Stimulated activated CD8-positive, alpha-beta memory T cell treated with anti-CD3 and anti-CD28 coated beads, Interleukin-12 subunit alpha, Interleukin-12 subunit beta, amount 100 ng/mL, for 24 hours (primary cell): Measurements from ENCODE around the gene STK32B.
"Not testable (repeated sequence)": the region's sequence is repeated elsewhere in the genome, so short reads cannot be mapped to it uniquely, and the experiment has no call there.

Experiments
- DNase-seq: peaks from one replicate; pipeline ENCODE4 v3.0.0-alpha.2; 2020; ENCODE audit errors: extremely low read depth

The STK32B gene

GRCh38 chr4:5160668-5161067 lies 109.4 kb downstream of the STK32B start:
- DNase-seq: no peak

- DNase-seq: no peak
These were observed 111.7 kb downstream of the STK32B start for GRCh38 chr4:5162909-5163508.

- no peak for DNase-seq
These were observed 113.1 kb downstream of the STK32B start for GRCh38 chr4:5164221-5164912.

GRCh38 chr4:5165420-5166369 lies 114.4 kb downstream of the STK32B start:
- no peak for DNase-seq

GRCh38 chr4:5166377-5166776 lies 115.1 kb downstream of the STK32B start:
- no peak for DNase-seq

GRCh38 chr4:5168891-5169290 lies 117.6 kb downstream of the STK32B start:
- no peak for DNase-seq

- not testable (repeated sequence) for DNase-seq
These were observed 124.6 kb downstream of the STK32B start for GRCh38 chr4:5175836-5176235.

- no peak for DNase-seq
These were observed 133.3 kb downstream of the STK32B start for GRCh38 chr4:5184606-5185005.

GRCh38 chr4:5185551-5185950 lies 134.3 kb downstream of the STK32B start:
- DNase-seq: no peak

- DNase-seq: no peak
These were observed 135.2 kb downstream of the STK32B start for GRCh38 chr4:5186271-5187064.

GRCh38 chr4:5188130-5188529 lies 136.8 kb downstream of the STK32B start:
- DNase-seq: no peak

GRCh38 chr4:5191831-5192230 lies 140.6 kb downstream of the STK32B start:
- DNase-seq: no peak

- DNase-seq: no peak
These were observed 141.0 kb downstream of the STK32B start for GRCh38 chr4:5192271-5192670.

- DNase-seq: no peak
These were observed 141.4 kb downstream of the STK32B start for GRCh38 chr4:5192678-5193077.

GRCh38 chr4:5198656-5199541 lies 147.6 kb downstream of the STK32B start:
- DNase-seq: no peak

- DNase-seq: no peak
These were observed 148.6 kb downstream of the STK32B start for GRCh38 chr4:5199912-5200311.

- no peak for DNase-seq
These were observed 149.2 kb downstream of the STK32B start for GRCh38 chr4:5200513-5200912.

GRCh38 chr4:5203309-5203992 lies 152.2 kb downstream of the STK32B start:
- no peak for DNase-seq

- DNase-seq: no peak
These were observed 152.7 kb downstream of the STK32B start for GRCh38 chr4:5203993-5204310.

- DNase-seq: no peak
These were observed 153.5 kb downstream of the STK32B start for GRCh38 chr4:5204781-5205180.
